ENCODE results near the gene PTBP1.

PTBP1 gene

DNA sequence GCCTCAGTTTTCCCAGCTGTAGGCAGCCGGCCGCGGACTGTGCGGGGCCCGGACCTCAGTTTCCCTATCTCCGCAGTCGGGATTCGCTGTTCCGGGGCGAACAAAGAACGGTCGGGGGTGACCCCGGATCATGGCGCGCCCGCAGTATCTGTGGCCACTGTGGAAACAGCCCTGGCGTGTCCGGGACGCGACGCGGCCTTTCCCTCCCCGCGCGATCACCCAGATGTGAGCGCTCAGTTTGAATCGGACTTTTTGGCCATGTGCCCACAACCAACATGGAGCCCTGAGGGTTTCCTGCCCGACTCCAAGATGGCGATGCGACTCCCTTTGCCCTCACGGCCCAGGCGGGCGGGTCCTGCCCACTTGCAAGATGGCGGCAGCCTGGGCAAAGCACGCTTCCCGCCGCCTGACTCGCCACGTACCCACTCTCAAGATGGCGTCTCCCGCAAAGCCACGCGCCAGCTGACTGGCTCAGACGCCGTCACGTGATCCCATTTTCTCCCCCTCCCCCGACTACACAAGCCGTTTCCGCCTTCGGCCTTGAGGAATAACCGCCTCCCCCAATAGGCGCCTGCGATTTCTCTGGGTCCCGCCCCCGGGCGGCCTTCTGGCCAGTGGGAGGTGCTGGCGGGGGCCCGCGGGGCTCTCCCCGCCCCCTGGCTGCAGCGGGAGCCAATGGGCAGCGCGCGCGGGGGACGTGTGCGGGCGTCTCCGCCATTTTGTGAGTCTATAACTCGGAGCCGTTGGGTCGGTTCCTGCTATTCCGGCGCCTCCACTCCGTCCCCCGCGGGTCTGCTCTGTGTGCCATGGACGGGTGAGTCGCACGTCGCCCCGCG lies at the start of gene PTBP1:
Gene PTBP1 (plus strand): TSS at position 761 of the 836 bp plus-strand sequence. CDS start 46 bp downstream, at position 807.
- peak; percentile 82 to 100 (median 95) for DNase-seq (ENCODE audit: low read depth in 2 of 3, low spot score in 2 of 3)

DNA sequence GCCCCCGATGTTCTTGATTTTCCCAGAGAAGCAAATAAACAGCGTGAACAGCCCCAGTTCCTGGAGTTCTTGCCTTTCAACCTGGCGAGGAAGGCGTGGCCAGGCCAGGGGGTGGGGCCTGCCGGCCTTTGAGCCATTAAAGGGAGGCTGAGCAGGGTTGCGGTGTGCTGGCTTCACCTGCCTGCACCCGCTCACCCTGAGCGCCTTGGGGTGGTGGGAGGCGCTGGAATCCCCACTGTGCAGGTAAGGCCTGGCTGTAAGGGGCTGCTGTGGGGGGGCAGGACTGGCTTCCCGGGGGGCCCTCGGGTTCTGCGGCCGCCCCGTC lies 49.0 kb upstream of the PTBP1 start:
- DNase-seq (ENCODE audit: low read depth in 2 of 3, low spot score in 2 of 3): no peak

DNA sequence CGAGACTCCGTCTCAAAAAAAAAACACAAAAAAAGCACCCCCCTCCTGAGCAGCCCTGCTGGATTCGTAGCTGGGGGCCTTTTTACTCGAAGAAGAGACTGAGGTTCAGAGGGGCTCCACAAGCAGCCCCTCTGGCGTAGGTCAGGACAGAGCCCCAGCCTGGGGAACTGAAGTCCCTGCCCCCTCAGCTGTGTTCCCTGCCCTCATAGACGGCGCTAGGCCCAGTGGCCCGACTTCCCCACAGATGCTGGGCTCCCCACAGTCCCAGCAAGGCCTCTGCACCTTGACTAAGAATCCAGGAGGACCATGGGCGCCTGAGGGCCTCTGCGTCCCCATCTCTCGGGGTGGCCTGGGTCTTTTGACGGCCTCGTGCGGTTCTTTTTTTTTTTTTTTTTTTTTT lies 47.4 kb upstream of the PTBP1 start:
- no peak for DNase-seq (ENCODE audit: low read depth in 2 of 3, low spot score in 2 of 3)

GRCh38 chr19:750640-751423 lies 46.4 kb upstream of the PTBP1 start, which contains the start of gene MISP:
MISP (plus strand) TSS chr19:751112; CDS start chr19:756947, 5,835 bp downstream.
- no peak for DNase-seq (ENCODE audit: low read depth in 2 of 3, low spot score in 2 of 3)

DNA sequence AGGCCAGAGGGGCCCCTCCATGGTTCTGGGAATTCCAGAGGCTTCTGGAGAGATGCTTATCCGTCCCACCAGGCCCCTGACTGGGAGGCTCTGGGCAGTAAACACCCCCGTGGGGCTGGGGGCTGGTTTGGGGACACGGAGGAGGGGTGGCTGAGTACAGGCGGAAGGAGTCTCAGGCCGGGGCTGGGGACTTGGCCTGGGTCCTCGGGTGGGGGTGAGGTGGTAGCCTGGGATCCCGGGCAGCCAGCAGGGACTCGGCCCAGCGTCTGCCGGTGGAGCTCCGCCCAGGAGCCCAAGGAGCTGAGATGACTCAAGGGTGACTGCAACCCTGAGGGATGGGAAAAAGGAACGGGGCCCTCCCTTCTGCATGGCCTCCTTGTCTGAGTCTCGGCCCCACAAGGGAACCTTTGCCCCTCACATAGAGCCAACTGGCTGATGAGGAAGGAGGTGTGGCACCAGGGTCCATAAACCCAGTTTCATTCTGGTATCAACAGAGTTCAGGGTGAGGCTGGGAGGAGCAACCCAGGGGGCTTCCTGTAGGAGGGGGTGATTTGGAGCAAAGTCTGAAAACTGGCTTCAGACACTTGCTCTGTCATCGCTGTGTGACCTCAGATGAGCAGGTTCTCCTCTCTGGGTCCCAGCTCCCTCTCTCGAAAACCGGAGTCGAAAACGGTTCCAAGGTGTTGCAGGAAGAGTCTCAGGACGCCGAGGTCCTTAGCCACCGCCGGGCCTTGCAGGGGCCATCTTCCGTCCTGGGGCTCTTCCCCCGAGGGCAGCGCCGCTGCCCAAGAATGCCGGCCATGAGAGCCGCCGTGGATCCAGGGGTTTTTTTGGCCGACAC lies 45.5 kb upstream of the PTBP1 start:
- no peak for DNase-seq (ENCODE audit: low read depth in 2 of 3, low spot score in 2 of 3)

DNA sequence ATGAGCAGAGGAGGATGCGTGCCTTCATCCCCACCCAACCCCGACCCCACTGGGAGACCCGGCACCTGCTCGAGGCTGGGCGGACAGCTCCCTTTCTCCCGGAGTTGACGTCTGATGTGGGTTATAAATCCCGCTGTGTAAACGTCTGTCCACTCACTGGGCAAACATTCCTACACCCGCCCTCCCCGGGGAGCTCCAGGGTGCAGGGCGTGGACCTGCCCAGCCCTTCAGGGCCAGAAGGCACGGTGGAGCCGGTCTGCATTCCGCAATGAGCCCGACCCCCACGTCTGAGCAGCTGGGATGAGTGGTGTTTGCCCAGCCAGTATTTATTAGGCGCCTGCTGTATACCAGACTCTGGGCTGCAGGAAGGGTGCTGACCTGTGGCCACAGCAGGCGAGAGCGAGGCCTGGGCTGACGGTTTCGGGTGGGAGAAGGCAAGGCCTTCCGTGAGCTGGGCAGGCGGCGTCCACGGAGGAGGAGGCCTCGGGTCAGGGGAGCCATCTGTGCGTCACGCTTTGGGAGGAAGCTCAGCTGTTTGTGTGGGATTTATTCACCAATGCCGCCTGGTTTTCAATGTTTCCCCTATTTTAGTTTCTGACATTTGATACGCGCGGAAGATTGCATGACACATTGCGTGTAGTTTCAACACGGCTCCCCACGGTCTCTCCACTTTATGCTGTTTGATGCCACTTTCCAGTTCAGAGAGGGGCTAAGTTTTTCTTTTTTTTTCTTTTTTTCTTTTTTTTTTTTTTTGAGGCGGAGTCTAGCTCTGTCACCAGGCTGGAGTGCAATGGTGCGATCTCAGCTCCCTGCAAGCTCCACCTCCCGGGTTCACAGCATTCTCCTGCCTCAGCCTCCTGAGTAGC lies 44.4 kb upstream of the PTBP1 start:
- DNase-seq (ENCODE audit: low read depth in 2 of 3, low spot score in 2 of 3): no peak

DNA sequence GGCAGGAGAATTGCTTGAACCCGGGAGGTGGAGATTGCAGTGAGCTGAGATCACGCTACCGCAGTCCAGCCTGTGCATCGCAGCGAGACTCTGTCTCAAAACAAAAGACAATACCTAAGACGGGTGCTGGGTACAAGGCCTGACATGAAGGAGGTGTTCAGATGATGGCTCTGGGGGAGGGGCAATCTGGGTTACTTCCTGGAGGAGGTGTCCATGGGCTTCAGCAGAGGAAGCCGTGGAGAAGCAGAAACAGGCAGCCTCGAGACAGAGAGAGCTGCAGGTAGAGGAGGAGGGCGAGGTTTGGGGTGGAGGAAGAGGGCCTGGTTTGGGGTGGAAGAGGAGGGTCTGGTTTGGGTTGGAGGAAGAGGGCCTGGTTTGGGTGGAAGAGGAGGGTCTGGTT lies 42.7 kb upstream of the PTBP1 start:
- DNase-seq (ENCODE audit: low read depth in 2 of 3, low spot score in 2 of 3): no peak

- no peak for DNase-seq (ENCODE audit: low read depth in 2 of 3, low spot score in 2 of 3)
Measured at GRCh38 chr19:755063-755462, 42.2 kb upstream of the PTBP1 start.

- DNase-seq (ENCODE audit: low read depth in 2 of 3, low spot score in 2 of 3): no peak
Measured at GRCh38 chr19:756236-756635, 41.0 kb upstream of the PTBP1 start.

DNA sequence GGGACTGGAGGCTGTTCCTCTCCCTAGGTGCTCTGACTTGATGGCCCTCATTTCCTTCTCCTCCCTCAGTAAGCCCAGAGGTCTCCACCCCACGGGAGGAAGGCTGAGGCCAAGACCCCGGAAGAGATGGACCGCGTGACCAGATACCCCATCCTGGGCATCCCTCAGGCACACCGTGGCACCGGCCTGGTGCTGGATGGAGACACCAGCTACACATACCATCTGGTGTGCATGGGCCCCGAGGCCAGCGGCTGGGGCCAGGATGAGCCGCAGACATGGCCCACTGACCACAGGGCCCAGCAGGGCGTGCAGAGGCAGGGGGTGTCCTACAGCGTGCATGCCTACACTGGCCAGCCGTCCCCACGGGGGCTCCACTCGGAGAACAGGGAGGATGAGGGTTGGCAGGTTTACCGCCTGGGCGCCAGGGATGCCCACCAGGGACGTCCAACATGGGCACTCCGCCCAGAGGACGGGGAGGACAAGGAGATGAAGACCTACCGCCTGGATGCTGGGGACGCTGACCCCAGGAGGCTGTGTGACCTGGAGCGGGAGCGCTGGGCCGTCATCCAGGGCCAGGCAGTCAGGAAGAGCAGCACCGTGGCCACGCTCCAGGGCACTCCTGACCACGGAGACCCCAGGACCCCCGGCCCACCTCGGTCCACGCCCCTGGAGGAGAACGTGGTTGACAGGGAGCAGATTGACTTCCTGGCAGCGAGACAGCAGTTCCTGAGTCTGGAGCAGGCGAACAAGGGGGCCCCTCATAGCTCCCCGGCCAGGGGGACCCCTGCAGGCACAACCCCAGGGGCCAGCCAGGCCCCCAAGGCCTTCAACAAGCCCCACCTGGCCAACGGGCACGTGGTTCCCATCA lies 40.2 kb upstream of the PTBP1 start:
- no peak for DNase-seq (ENCODE audit: low read depth in 2 of 3, low spot score in 2 of 3)

DNA sequence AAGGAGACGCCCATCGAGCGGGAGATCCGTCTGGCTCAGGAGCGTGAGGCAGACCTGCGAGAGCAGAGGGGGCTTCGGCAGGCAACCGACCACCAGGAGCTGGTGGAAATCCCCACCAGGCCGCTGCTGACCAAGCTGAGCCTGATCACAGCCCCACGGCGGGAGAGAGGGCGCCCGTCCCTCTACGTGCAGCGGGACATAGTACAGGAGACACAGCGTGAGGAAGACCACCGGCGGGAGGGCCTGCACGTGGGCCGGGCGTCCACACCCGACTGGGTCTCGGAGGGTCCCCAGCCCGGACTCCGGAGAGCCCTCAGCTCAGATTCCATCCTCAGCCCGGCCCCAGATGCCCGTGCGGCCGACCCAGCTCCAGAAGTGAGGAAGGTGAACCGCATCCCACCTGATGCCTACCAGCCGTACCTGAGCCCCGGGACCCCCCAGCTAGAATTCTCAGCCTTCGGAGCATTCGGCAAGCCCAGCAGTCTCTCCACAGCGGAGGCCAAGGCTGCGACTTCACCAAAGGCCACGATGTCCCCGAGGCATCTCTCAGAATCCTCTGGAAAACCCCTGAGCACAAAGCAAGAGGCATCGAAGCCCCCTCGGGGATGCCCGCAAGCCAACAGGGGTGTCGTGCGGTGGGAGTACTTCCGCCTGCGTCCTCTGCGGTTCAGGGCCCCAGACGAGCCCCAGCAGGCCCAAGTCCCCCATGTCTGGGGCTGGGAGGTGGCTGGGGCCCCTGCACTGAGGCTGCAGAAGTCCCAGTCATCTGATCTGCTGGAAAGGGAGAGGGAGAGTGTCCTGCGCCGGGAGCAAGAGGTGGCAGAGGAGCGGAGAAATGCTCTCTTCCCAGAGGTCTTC lies 39.2 kb upstream of the PTBP1 start:
- DNase-seq (ENCODE audit: low read depth in 2 of 3, low spot score in 2 of 3): no peak

DNA sequence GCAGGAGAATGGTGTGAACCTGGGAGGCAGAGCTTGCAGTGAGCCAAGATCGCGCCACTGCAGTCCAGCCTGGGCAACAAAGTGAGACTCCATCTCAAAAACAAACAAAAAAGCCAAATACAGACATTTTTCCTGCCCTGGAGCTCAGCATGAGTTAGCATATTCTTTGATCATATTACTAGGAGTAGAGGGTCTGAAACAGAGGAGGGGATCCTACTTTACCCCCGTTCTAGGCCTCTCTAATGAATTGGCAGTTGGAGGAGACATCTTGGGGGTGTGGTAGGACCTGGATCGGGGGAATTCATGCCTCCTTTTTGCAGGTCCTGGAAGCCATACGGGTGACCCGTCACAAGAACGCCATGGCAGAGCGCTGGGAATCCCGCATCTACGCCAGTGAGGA lies 34.1 kb upstream of the PTBP1 start:
- DNase-seq (ENCODE audit: low read depth in 2 of 3, low spot score in 2 of 3): no peak

DNA sequence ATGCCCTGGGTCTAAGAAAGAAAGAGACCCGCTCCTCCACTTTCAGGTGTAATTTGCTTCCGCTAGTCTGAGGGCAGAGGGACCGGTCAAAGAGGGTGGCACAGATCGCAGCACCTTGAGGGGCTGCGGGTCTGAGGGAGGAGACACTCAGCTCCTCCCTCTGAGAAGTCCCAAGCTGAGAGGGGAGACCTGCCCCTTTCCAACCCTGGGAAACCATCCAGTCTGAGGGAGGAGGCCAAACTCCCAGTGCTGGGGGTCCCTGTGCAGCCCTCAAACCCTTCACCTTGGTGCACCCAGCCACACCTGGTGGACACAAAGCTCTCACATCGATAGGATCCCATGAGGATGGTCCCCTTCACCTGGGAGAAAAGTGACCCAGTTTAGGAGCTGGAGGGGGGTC lies 33.4 kb upstream of the PTBP1 start:
- no peak for DNase-seq (ENCODE audit: low read depth in 2 of 3, low spot score in 2 of 3)

DNA sequence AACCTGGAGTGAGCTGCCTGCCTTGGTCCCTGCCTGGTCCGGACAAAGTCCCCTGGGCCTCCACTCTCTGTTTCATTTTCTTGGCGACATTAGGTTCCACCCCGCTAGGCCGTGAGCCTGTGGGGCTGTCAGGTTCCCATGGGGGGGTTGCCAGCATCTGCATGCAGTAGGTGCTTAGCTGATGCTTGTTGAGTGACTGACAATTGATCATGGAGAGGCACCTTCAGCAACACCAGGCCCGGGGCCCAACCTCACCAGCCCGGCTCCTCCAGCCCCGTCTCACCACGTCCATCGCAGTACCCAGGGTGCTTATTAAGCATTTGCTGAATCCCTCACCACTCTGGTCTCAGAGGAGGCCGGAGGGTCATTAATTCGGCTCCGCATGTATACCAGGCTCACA lies 33.0 kb upstream of the PTBP1 start:
- no peak for DNase-seq (ENCODE audit: low read depth in 2 of 3, low spot score in 2 of 3)

GRCh38 chr19:765179-765738 lies 32.0 kb upstream of the PTBP1 start:
- no peak for DNase-seq (ENCODE audit: low read depth in 2 of 3, low spot score in 2 of 3)

DNA sequence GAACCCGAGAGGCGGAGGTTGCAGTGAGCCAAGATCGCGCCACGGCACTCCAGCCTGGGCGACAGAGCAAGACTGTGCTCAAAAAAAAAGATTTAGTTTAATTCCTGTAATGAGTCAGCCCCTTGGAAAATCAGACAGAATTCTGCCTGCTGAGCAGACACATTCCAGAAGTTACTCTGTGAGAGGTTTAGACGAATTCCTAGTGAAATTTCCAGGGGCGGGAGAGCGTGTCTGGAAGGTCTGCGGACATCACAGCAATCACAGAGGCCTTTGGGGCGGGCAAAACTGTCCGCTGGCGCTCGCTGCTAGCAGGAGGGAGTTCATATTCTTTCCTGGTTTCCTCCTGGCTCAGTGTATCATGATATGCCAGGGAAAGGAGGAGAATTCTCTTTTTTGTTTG lies 28.8 kb upstream of the PTBP1 start:
- no peak for DNase-seq (ENCODE audit: low read depth in 2 of 3, low spot score in 2 of 3)

DNA sequence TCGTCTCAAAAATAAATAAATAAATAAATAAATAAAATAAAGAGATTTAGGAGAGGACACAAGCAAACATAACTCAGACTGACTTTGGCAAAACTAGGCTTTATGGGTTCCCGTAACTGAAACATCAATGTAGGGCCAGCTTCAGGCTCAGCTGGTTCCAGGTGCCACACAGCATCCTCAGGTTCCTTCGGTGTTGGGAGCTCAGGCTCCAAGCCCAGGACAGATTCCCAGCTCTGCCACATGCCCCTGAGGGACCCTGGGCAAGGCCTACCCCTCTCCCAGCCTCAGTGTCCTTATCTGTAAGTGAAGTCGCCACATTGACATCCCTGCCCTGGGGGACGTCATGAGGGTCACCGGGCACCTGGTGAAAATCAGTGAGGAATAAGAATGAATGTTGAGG lies 27.6 kb upstream of the PTBP1 start:
- no peak for DNase-seq (ENCODE audit: low read depth in 2 of 3, low spot score in 2 of 3)

DNA sequence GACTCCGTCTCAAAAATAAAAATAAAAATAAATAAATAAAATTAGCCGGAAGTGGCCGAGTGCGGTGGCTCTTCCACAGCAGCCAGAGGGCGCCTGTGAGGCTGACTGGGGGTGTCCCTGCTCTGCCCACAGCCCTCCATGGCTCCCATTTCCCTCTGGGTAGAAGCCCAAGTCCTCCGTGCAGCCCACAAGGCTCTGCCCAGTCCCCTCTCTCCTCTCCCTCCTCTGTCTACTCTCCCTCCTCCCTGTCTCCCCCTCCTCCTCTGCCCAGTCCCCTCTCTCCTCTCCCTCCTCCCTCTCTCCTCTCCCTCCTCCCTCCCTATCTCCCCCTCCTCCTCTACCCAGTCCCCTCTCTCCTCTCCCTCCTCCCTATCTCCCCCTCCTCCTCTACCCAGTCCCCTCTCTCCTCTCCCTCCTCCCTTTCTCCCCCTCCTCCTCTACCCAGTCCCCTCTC lies 25.9 kb upstream of the PTBP1 start:
- no peak for DNase-seq (ENCODE audit: low read depth in 2 of 3, low spot score in 2 of 3)
